HL-60 (cell line): ENCODE results near the gene SHF.

Experiments used
- DNase-seq, 2 experiments: peaks; one replicate each; pipeline ENCODE4 v3.0.0-alpha.2; 2010 to 2020; ENCODE audit warnings: low read depth in 1 of 2, low spot score in 1 of 2
- H3K27ac ChIP-seq: fragments of 250-450 bp; sonication (Bioruptor Pico); replicated peaks from 2 replicates; pipeline ENCODE4 v1.5.1; 2020; ENCODE audit warnings: mild to moderate bottlenecking, moderate library complexity
- H3K27me3 ChIP-seq: fragments of 250-450 bp; sonication (Bioruptor Pico); 2 replicates; pipeline ENCODE4 v1.5.1; 2021; ENCODE audit warnings: mild to moderate bottlenecking, moderate library complexity; ENCODE audit not compliant: insufficient read depth, poor library complexity, severe bottlenecking
- H3K4me3 ChIP-seq: replicated peaks from 2 replicates; pipeline ENCODE4 v1.5.1; 2011; ENCODE audit warnings: mild to moderate bottlenecking, control low read depth, low read length; ENCODE audit not compliant: insufficient read depth
- CTCF ChIP-seq: IDR thresholded peaks from one replicate; pipeline ENCODE4 v1.5.1; 2011; ENCODE audit warnings: low read length, control low read depth, inconsistent platforms; ENCODE audit not compliant: insufficient read depth
- GABPA ChIP-seq: IDR thresholded peaks from 2 replicates; pipeline ENCODE4 v1.6.1; 2012; ENCODE audit warnings: low read depth
- POLR2AphosphoS5 ChIP-seq: IDR thresholded peaks from 2 replicates; pipeline ENCODE4 v1.6.1; 2012; ENCODE audit warnings: low read depth
- SPI1 ChIP-seq: IDR thresholded peaks from 2 replicates; pipeline ENCODE4 v1.6.1; 2012; ENCODE audit warnings: low read depth, mild to moderate bottlenecking, borderline replicate concordance
- TF ChIP-seq, protein P1 (sequence below): IDR thresholded peaks from 2 replicates; pipeline ENCODE4 v1.6.1; 2012; ENCODE audit warnings: low read depth; ENCODE audit not compliant: insufficient replicate concordance

Gene SHF

DNA sequence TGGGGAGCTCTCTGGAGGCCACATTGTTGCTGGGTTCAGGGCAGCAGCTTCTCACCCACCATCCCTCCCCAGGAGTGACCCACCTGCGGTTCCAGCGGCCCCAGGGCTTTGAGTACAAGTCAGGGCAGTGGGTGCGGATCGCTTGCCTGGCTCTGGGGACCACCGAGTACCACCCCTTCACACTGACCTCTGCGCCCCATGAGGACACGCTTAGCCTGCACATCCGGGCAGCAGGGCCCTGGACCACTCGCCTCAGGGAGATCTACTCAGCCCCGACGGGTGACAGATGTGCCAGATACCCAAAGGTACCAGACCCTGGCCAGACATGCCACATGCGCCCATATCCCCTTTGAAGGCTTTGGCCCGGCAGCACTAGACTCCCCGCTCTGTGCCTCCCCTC lies 26.1 kb downstream of the SHF start:
- TF ChIP-seq, protein P1, sequence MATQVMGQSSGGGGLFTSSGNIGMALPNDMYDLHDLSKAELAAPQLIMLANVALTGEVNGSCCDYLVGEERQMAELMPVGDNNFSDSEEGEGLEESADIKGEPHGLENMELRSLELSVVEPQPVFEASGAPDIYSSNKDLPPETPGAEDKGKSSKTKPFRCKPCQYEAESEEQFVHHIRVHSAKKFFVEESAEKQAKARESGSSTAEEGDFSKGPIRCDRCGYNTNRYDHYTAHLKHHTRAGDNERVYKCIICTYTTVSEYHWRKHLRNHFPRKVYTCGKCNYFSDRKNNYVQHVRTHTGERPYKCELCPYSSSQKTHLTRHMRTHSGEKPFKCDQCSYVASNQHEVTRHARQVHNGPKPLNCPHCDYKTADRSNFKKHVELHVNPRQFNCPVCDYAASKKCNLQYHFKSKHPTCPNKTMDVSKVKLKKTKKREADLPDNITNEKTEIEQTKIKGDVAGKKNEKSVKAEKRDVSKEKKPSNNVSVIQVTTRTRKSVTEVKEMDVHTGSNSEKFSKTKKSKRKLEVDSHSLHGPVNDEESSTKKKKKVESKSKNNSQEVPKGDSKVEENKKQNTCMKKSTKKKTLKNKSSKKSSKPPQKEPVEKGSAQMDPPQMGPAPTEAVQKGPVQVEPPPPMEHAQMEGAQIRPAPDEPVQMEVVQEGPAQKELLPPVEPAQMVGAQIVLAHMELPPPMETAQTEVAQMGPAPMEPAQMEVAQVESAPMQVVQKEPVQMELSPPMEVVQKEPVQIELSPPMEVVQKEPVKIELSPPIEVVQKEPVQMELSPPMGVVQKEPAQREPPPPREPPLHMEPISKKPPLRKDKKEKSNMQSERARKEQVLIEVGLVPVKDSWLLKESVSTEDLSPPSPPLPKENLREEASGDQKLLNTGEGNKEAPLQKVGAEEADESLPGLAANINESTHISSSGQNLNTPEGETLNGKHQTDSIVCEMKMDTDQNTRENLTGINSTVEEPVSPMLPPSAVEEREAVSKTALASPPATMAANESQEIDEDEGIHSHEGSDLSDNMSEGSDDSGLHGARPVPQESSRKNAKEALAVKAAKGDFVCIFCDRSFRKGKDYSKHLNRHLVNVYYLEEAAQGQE = no peak
- no peak for TF ChIP-seq GABPA
- TF ChIP-seq CTCF = no peak
- no peak for TF ChIP-seq SPI1
- no peak for TF ChIP-seq POLR2AphosphoS5
- H3K4me3 ChIP-seq = no peak overlapping the region
- H3K27ac ChIP-seq = no peak overlapping the region
- no peak for DNase-seq
- no peaks in the 10 kb centered on the region for H3K27me3 ChIP-seq

DNA sequence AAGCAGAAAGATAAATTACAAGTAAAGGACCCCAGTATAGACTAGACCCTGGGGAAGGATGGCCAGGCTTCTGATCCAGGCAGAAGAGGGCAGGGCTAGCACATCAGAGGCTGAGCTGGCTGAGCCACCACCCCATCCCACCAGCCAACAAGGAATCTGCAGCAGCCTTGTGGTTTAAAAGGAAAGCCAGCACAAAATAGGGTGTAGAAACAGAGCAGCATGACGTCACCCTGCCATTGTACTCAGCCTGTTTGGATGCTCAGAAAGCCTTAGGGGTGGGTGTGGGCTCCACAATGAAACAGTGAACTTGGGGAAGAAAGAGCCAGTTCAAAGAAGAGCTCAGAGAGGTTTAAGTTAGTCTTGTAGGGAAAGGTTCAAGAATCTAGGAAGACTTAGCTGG lies 29.8 kb downstream of the SHF start:
- no peak for DNase-seq
- TF ChIP-seq GABPA (no peak), POLR2AphosphoS5 (no peak), CTCF (no peak), SPI1 (no peak)
- TF ChIP-seq, protein P1 = no peak
- no peaks in the 10 kb centered on the region for H3K27me3 ChIP-seq
- H3K27ac ChIP-seq = no peak overlapping the region
- H3K4me3 ChIP-seq = no peak overlapping the region

- no peak for DNase-seq
- TF ChIP-seq, protein P1 = no peak
- no peak for TF ChIP-seq CTCF
- TF ChIP-seq POLR2AphosphoS5 = no peak
- TF ChIP-seq SPI1 = no peak
- TF ChIP-seq GABPA = no peak
- no peak overlapping the region for H3K4me3 ChIP-seq
- no peaks in the 10 kb centered on the region for H3K27me3 ChIP-seq
- no peak overlapping the region for H3K27ac ChIP-seq
Observed at GRCh38 chr15:45156744-45157455, 30.9 kb downstream of the SHF start.
